Ectodermal cell (in vitro differentiated cells): ENCODE results near the gene AGBL4.

ENCODE experiments used
- H3K27ac ChIP-seq: 2 replicates; pipeline ENCODE4 v1.7.0; 2013; ENCODE audit warnings: mild to moderate bottlenecking, low read depth, low read length; ENCODE audit not compliant: insufficient read depth, poor library complexity, severe bottlenecking
- H3K27me3 ChIP-seq: 2 replicates; pipeline ENCODE4 v1.7.0; 2013; ENCODE audit warnings: mild to moderate bottlenecking, low read length; ENCODE audit not compliant: insufficient read depth, control insufficient read depth, poor library complexity, severe bottlenecking
- H3K36me3 ChIP-seq: one replicate; pipeline ENCODE4 v1.7.0; 2013; ENCODE audit warnings: low read length; ENCODE audit not compliant: control insufficient read depth, insufficient read depth
- H3K4me1 ChIP-seq: one replicate; pipeline ENCODE4 v1.7.0; 2013; ENCODE audit warnings: low read length; ENCODE audit not compliant: control insufficient read depth, insufficient read depth
- H3K4me3 ChIP-seq: 2 replicates; pipeline ENCODE4 v1.7.0; 2013; ENCODE audit warnings: low read depth, low read length, control low read depth; ENCODE audit not compliant: insufficient read depth
- H3K9me3 ChIP-seq: 2 replicates; pipeline ENCODE4 v1.7.0; 2013; ENCODE audit warnings: mild to moderate bottlenecking, low read length, moderate library complexity; ENCODE audit not compliant: control insufficient read depth
- WGBS, 2 experiments: methylation state at CpG; one replicate each; pipeline ENCODE4 v1.1.7; 2013; ENCODE audit warnings: missing lambda C conversion rate in 2 of 2; 5-methylcytosine and 5-hydroxymethylcytosine counted together

Gene AGBL4

DNA sequence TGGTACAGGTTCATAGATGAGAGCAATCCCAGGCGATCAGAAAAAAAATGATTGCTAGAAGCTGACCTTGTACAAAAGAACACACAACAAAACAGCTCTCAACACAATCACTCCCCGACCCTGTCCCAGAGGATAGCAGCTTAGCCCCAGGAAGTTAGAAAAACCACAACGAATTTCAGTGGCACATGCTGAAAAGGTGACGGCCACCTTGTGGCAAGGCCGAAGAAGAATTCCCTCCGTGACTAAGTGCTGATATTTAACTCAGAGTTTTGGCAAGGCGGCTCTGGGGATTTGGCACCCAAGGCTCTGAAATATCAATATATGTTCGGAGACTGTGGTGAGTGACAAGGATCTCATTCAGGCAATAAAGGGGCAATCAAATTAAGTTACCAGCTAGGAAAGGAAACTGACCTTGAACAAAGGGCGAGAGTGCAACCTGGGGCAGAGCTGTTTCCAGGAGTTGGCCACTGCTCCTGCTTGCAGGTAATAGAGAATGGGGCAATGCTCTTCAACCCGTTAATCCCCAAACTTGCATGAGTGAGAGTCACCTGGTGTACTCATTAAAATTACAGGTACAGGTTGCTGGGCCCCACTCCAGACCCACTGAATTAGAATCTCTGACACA is 1343.2 kb downstream of the AGBL4 start:
- Histone ChIP-seq H3K4me1 (peaks cover 4% of the 10 kb centered on the region), H3K9me3 (no peaks in the 10 kb centered on the region), H3K4me3 (no peak overlapping the region), H3K27ac (no peak overlapping the region), H3K27me3 (no peaks in the 10 kb centered on the region), H3K36me3 (no peaks in the 10 kb centered on the region)
- WGBS, 2 experiments, result 73% methylated on average over 10 of the region's 10 CpGs

DNA sequence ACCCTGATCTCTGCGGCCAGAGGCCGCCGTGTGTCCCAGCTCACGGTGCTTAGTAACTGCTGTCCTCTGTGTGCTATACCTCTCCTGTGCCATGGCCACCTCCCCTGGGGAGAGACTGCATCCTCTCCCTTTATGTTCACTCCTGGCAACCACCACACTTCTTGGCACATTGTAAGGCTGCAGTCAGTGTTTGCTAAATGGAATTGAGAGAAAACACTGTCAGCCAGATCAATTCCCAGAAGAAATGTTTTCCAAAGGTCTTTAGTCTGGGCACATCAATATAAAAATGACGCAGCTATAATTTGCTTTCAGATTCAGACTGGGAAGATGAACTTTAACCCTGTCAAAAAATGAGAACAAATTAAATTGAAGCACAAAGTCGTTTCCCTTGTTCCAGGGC is 1343.9 kb downstream of the AGBL4 start:
- no peak overlapping the region for H3K27ac ChIP-seq
- H3K9me3 ChIP-seq, result no peaks in the 10 kb centered on the region
- peaks cover 4% of the 10 kb centered on the region for H3K4me1 ChIP-seq
- H3K36me3 ChIP-seq, result no peaks in the 10 kb centered on the region
- 90 to 92% methylated on average over 6 of the region's 6 CpGs for WGBS, 2 experiments
- no peak overlapping the region for H3K4me3 ChIP-seq
- no peaks in the 10 kb centered on the region for H3K27me3 ChIP-seq

DNA sequence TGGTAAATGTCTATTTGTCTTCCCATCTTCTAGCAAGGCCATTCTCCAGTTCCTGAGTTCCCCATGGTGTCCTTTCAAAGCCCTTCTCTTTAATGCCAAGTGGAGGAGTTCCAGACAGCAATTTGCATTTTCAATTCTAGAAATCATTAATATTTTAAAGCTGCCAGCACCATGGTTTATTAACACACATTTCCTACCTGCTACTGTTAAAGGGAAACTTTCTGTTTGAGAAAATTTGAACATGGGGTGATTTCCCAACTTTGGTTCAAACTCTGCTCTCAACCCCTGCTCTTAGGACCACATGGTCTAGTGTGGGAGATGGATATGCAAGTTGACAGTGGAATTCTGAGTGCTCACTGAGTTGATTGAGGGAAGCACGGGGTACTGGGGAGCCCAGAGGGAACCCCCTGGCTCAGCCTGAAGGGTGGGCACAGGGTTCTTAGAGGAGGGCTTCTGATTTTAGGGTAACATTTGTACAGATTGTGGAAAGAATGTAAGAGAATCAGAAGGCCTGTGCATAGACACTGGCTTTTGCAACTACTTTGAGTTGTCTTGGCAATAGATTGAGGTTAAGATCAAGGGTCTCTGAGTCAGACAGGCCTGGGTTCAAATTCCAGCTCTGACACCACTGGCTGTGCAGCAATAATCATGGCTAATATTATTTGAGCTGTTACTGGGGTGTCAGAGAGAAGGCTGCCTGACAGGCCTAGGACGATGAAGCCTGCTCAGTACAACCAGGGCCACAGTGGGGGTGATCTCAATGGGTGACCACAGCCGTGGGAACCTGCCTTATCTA is 1344.8 kb downstream of the AGBL4 start:
- Histone ChIP-seq H3K4me3 (no peak overlapping the region), H3K27me3 (no peaks in the 10 kb centered on the region), H3K36me3 (no peaks in the 10 kb centered on the region), H3K4me1 (peaks cover 4% of the 10 kb centered on the region), H3K9me3 (no peaks in the 10 kb centered on the region), H3K27ac (no peak overlapping the region)
- WGBS, 2 experiments, result 87 to 94% methylated on average over 3 of the region's 3 CpGs

DNA sequence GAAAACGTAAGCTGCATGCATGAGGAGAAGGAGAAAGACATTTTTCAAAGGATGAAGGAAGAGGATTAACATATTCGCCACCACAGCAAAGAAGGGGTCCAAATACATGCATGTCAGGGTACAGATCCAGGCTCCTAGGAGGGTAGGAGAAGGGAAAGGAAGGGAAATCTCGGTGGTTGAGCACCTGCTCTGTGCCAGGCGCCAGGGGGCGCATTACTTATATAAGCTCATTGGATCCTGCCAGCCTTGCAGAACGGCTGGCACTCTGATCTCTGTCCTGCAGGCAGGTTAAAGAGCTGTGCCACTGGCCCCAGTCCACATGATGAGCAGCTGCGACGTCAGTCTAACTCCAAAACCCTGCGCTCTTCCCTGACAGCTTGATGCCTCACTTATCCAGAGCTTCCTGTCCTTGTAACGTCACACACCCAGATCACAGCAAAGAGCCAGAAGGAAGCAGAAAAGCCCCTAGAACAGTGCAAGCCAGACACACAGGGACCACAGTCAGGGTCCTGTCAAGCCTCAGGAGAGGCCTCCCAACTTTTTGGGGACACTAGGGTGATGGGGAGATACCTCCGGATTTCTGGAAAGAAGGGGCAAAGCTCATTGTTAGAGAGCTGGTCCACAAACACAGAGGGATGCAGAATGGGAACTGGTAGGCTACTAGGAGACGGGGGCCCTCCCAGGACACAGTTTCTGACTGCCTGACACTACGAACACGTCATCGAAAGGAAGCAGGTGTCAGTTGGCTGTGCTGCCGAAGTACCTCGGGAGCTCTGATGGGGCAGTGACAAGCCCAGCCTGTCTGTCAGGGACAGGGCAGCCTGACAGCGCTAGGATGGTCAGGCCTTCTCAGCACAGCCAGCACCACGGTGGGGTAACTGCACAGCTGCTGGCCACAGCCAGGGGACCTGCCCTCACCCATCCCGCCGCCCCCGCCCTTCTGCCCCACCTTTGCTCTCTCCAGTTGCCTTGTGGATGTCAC is 1346.2 kb downstream of the AGBL4 start:
- Histone ChIP-seq H3K27me3 (no peaks in the 10 kb centered on the region), H3K4me3 (no peak overlapping the region), H3K4me1 (peaks cover 4% of the 10 kb centered on the region), H3K36me3 (no peaks in the 10 kb centered on the region), H3K9me3 (no peaks in the 10 kb centered on the region), H3K27ac (no peak overlapping the region)
- 66% methylated on average over 22 of the region's 22 CpGs for WGBS, 2 experiments

DNA sequence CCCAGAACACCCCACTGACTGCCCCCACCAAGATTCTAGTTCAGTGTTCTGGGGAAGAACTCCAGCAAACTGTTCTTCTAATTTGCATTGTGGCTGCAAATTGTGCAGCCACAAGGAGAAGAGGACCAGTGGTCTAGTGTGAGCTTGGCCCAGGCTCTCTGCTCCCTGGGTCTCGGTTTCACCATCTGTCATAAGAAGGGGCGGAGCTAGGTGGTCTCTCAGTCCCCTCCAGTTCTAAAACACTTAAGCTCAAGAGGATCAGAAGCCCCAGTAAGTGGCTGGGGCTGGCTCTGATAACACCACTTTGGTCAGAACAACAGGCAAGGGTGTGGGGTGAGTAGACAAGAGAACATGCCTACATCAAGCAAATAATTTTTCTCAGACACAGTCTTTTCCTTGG is 1346.9 kb downstream of the AGBL4 start:
- WGBS, 2 experiments, result 74 to 80% methylated on average over 2 of the region's 2 CpGs
- Histone ChIP-seq H3K27ac (no peak overlapping the region), H3K4me3 (no peak overlapping the region), H3K4me1 (peaks cover 4% of the 10 kb centered on the region), H3K9me3 (no peaks in the 10 kb centered on the region), H3K27me3 (no peaks in the 10 kb centered on the region), H3K36me3 (no peaks in the 10 kb centered on the region)

DNA sequence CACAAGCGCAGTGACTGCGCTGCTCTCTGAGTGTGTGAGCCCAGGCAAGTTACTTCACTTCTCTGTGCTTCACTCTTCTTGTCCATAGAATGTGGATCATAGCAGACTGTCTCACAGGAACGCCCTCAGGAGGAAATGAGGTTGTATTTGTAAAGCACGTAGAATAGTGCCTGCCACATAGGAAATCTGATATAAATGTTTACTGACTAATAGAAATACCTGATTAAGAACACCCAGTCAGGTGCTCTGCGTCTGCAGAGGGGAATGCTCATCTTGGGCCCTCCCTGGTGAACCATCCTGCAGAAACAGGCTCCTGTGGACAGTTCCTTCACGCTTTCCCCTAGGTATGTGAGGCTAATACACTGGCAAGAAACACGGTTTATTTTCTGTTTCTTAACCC is 1347.4 kb downstream of the AGBL4 start:
- no peak overlapping the region for H3K27ac ChIP-seq
- 95 to 96% methylated on average over 7 of the region's 7 CpGs for WGBS, 2 experiments
- no peak overlapping the region for H3K4me3 ChIP-seq
- H3K27me3 ChIP-seq, result no peaks in the 10 kb centered on the region
- peaks cover 4% of the 10 kb centered on the region for H3K4me1 ChIP-seq
- no peaks in the 10 kb centered on the region for H3K36me3 ChIP-seq
- no peaks in the 10 kb centered on the region for H3K9me3 ChIP-seq

DNA sequence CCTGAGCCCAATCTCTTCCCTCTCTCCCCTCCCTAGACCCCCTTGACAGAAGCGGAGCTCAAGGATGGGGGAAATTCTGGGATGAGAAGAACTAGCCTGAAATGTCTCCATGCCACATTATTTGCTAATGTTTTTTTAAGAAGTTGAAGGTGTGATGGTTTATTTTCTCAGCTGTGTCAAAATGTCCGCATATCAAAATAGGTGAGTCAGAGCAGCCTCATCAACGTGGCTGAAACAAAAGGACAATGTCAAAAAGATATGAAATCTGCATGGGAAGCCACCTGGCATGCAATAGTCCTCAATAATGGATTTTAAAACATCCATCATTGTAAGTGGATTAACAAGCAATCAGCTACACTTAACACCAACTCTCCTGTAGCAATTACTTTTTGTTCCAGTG is 1348.5 kb downstream of the AGBL4 start:
- H3K4me1 ChIP-seq, result peaks cover 3% of the 10 kb centered on the region
- 80 to 85% methylated on average over 3 of the region's 3 CpGs for WGBS, 2 experiments

DNA sequence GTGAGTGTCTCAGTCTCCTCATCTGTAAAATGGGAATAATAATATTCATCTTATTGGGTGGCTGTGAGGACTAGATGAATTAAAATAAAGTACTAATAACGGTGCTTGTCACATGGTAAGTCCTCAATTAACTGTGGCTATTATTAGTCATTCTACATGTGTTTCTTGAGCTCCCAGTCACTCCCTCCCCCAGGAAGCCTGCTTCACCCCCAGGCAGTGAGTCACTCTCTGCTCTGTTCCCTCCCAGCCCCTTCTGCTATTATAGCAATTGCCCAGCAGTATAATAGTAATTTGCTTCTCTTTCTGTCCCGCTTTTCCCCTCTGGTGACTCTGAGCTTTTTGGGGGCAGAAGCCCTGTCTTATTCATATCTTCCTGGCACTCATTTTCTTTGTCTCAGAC is 1349.1 kb downstream of the AGBL4 start:
- 90 to 92% methylated on average over 2 of the region's 2 CpGs for WGBS, 2 experiments
- no peaks in the 10 kb centered on the region for H3K4me1 ChIP-seq
- H3K4me3 ChIP-seq, result no peak overlapping the region
- no peak overlapping the region for H3K27ac ChIP-seq
- no peaks in the 10 kb centered on the region for H3K27me3 ChIP-seq
- H3K9me3 ChIP-seq, result no peaks in the 10 kb centered on the region
- no peaks in the 10 kb centered on the region for H3K36me3 ChIP-seq

More for the DNA sequence above, 1348.5 kb downstream of the AGBL4 start:
- Histone ChIP-seq H3K9me3 (no peaks in the 10 kb centered on the region), H3K27me3 (no peaks in the 10 kb centered on the region), H3K36me3 (no peaks in the 10 kb centered on the region), H3K4me3 (no peak overlapping the region), H3K27ac (no peak overlapping the region)

DNA sequence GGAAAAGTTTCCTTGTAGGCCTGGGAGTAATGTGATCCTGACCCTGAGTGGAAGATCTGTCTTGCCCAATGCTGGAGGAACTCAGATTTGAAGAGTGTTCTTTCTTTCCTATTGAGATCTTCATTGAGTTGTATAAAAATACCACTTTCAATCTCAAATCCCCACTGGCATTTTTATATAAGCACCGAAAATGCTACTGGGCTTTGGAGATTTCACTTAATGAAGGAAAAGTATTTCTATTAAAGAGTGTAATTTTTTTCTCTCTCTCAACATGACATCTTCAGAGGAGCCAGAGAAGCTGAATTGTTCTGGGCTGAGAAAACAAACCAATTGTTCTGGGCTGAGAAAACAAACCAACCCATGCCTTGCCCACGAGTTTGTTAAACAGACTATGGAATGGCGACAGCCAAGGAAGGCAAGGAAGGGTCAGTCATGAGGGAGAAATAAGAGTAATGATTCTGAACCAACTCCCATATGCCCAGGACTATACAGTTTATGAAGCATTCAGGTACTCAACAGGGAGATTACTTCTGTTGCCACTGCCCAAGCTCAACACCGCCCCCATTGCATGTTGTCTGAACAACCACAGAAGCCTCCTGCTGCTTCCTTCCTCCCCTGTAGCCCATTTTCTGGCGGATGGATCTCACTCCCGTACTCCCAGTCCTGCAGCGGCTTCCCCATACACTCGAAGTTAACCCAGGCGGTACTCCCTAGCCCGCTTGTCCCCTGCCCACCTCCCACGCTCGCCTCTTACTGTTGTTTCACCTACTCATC is 1350.2 kb downstream of the AGBL4 start:
- H3K4me3 ChIP-seq, result no peak overlapping the region
- WGBS, 2 experiments, result 60 to 63% methylated on average over 11 of the region's 12 CpGs
- H3K9me3 ChIP-seq, result no peaks in the 10 kb centered on the region
- H3K27ac ChIP-seq, result no peak overlapping the region
- no peaks in the 10 kb centered on the region for H3K4me1 ChIP-seq
- H3K27me3 ChIP-seq, result no peaks in the 10 kb centered on the region
- no peaks in the 10 kb centered on the region for H3K36me3 ChIP-seq
